ENCODE measurements around the gene MNS1.

MNS1 gene

DNA sequence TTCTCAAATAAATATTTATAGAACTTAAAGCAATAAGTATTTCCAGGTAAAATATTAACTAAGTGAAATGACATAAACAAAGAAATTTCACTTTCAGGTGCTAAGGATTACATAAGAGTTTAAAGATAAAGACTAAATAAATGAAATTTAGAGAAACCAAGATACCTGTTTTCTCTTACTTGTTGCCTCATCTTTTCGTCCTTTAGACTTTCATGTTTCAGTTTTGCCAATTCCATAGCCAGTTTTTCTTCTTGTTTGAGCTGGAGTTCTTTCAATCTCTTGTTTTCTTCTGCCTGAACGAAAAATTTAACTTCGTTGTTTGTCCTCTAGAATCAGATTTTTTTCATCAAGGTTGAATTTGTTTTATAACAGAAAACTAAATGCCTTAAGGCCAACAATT lies 8.7 kb downstream of the MNS1 start:
- DNase-seq (ENCODE audit: low read depth) = no peak
- TF ChIP-seq, protein P1, sequence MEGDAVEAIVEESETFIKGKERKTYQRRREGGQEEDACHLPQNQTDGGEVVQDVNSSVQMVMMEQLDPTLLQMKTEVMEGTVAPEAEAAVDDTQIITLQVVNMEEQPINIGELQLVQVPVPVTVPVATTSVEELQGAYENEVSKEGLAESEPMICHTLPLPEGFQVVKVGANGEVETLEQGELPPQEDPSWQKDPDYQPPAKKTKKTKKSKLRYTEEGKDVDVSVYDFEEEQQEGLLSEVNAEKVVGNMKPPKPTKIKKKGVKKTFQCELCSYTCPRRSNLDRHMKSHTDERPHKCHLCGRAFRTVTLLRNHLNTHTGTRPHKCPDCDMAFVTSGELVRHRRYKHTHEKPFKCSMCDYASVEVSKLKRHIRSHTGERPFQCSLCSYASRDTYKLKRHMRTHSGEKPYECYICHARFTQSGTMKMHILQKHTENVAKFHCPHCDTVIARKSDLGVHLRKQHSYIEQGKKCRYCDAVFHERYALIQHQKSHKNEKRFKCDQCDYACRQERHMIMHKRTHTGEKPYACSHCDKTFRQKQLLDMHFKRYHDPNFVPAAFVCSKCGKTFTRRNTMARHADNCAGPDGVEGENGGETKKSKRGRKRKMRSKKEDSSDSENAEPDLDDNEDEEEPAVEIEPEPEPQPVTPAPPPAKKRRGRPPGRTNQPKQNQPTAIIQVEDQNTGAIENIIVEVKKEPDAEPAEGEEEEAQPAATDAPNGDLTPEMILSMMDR (IDR thresholded peaks at IDR 0.05; ENCODE audit: insufficient read depth, low read depth, low read length, missing control alignments) = no peak
- H3K4me3 ChIP-seq (ENCODE audit: low read length) = no peak overlapping the region

DNA sequence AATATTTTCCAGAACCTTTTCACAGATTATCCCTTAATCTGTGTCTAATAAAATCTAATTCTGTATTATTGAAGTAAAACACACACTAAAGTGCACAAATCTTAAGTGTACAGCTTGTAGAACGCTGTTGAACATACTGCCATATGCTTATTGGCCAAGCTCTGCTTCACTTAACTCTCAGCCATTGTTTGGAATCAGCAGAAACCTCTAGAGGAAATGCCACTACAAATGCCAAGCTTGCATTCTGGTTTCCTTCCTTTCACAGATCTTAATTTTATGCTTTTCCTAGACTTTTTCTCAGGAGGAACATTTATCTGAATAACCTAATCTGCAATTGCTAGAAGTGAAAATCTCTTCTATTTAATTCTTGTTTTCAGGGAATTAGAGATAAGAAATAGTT lies 10.1 kb downstream of the MNS1 start:
- DNase-seq (ENCODE audit: low read depth) = no peak
- no peak overlapping the region for H3K4me3 ChIP-seq (ENCODE audit: low read length)
- TF ChIP-seq, protein P1 (IDR thresholded peaks at IDR 0.05; ENCODE audit: insufficient read depth, low read depth, low read length, missing control alignments) = no peak

DNA sequence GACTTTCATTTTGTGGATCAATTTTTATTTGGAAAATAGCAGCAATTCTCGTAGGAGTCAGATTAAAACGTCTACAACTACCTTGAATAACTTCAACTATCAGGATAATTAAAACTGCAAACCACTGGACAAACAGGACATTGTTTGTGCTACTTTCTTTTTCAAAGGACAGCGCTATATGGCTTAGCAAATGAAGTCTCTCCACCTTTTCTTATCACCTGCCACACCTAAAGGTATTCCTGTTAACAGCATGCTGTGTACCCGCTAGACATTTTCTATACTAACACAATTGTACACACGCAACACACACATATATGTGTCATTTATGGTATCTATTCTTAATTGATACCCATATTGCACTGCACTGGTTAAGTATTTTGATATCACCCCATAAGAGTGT lies 19.2 kb downstream of the MNS1 start:
- TF ChIP-seq, protein P1 (IDR thresholded peaks at IDR 0.05; ENCODE audit: insufficient read depth, low read depth, low read length, missing control alignments) = no peak
- no peak overlapping the region for H3K4me3 ChIP-seq (ENCODE audit: low read length)
- DNase-seq (ENCODE audit: low read depth) = no peak

DNA sequence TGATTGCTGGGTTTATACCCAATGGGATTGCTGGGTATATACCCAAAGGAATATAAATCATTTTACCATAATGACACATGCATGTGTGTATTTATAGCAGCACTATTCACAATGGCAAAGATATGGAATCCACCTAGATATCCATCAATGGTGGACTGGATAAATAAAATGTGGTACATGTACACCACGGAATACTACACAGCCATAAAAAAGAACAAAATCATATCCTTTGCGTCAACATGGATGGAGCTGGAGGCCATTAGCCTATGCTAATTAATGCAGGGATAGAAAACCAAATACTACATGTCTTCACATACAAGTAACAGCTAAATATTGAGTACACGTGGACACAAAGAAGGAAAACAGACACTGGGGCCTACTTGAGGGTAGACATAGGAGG lies 22.6 kb downstream of the MNS1 start:
- no peak for DNase-seq (ENCODE audit: low read depth)
- H3K4me3 ChIP-seq (ENCODE audit: low read length) = no peak overlapping the region
- TF ChIP-seq, protein P1 (IDR thresholded peaks at IDR 0.05; ENCODE audit: insufficient read depth, low read depth, low read length, missing control alignments) = no peak

DNA sequence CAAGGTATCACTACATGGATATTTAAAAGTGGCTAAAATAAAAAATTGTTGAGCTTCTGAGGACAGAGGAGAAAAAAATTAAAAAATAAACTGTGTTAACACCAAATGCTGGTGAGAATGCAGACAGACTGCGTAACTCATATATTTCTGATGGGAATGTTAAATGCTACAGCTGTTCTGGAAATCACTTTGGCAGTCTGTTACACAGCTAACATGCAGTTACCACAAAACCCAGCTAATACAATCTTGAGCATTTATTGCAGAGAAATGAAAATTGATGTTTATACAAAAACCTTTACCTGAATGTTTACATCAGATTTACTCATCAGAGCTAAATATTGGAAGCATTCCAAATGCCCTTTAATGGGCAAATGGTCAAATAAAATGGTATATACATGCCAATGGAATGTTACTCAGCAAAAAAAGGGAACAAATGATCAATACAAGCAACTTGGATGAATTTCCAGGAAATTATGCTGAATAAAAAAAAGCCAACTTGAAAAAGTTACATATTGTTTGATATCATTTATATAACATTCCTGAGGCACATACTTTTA lies 24.6 kb downstream of the MNS1 start:
- DNase-seq (ENCODE audit: low read depth) = peak; percentile 4
- TF ChIP-seq, protein P1 (IDR thresholded peaks at IDR 0.05; ENCODE audit: insufficient read depth, low read depth, low read length, missing control alignments) = no peak
- no peak overlapping the region for H3K4me3 ChIP-seq (ENCODE audit: low read length)

DNA sequence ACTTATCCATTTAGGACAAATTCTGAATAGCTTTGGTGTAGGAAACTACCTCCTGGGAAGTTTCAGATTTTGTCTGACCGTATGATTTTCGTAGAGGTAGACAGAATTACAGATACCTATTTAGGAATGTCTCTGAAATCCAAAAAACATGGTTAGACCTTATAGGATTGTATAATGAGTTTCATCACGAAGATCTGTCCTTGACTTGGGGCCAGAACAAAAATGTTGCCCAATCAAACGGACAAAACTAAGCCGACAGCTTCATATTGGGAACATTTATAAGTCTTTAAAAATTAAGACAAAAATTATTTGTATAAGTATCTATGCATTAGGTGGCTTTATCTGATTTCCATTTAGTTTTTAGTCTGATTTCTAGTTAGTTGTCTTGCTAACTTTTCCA lies 32.6 kb downstream of the MNS1 start:
- no peak overlapping the region for H3K4me3 ChIP-seq (ENCODE audit: low read length)
- no peak for DNase-seq (ENCODE audit: low read depth)
- TF ChIP-seq, protein P1 (IDR thresholded peaks at IDR 0.05; ENCODE audit: insufficient read depth, low read depth, low read length, missing control alignments) = no peak

DNA sequence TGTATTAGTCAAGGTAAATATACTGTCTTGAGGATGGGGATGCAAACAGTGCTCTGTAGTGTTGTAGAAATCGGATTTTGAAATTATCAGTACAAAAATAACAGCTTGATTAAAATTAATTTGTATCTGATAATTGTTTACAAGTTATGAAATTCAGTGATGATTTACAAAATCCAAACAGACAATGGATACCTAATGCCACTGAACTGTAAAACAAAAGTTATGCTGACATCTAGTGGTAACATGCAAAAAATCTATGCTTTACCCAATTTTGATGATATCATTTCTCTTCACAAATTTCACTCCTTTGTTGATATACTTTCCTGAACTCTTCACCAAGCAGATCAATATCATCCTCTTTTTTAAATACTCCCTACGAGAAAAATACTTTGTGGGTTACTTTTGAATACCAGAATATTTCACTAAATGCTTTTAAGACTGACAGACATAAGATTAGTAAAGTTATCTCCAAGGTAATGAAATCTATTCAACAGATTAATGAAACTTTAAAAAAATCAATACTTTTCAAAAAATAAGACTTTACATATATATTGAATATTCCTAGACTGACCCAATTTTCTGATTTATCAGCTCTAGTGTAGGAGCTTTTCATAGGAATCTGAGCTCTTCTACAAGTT lies 36.0 kb downstream of the MNS1 start:
- TF ChIP-seq, protein P1 (IDR thresholded peaks at IDR 0.05; ENCODE audit: insufficient read depth, low read depth, low read length, missing control alignments) = peak; percentile 40
- peak; percentile 58 for DNase-seq (ENCODE audit: low read depth)
- H3K4me3 ChIP-seq (ENCODE audit: low read length) = no peak overlapping the region

All from epithelial cell of esophagus (primary cell).